Measurements from ENCODE around the gene ASXL1.

ASXL1 gene

GRCh38 chr20:32483351-32484224, 125.5 kb downstream of the ASXL1 start:
- DNase-seq, result peak; percentile 51

GRCh38 chr20:32484225-32484957, 126.3 kb downstream of the ASXL1 start:
- peak; percentile 20 for DNase-seq

- DNase-seq, result peak; percentile 75
These were observed 127.0 kb downstream of the ASXL1 start for GRCh38 chr20:32484958-32485769.

GRCh38 chr20:32485770-32486478, 127.8 kb downstream of the ASXL1 start:
- no peak for DNase-seq

GRCh38 chr20:32487381-32487780, 129.2 kb downstream of the ASXL1 start:
- DNase-seq, result no peak

GRCh38 chr20:32488066-32488838, 130.1 kb downstream of the ASXL1 start:
- no peak for DNase-seq
